ENCODE results near the gene MRPS16. TPM values are rescaled to one million over a fixed set of nuclear protein-coding genes. Genes with fewer than 3 reads are reported as not detected.

MRPS16 gene
- total and polyA plus RNA-seq, 2 donors (not counting 1 experiment from before 2014, with no cell fraction given), result 59.4 to 62.3 TPM

DNA sequence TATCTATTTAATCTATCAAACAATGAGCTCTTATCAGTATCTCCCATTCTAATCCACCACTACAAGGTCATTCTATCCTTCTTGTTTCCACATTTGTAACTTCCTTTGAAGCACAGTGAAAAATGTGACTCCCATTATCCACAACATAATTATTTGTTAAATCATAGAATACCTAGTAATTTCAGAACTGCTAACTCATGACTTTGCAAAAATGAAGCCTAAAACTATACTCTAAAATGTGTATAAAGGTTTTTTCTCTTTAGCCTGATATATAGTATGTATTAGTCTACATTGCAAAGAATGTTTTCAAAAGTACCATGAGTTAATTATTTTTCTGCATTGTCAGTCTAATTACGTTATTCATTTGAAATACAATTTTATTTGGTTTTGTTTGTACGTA is 12.0 kb upstream of the MRPS16 start:
- no peak overlapping the region for H2AFZ ChIP-seq (ENCODE audit: low read length)
- TF ChIP-seq, protein P1, sequence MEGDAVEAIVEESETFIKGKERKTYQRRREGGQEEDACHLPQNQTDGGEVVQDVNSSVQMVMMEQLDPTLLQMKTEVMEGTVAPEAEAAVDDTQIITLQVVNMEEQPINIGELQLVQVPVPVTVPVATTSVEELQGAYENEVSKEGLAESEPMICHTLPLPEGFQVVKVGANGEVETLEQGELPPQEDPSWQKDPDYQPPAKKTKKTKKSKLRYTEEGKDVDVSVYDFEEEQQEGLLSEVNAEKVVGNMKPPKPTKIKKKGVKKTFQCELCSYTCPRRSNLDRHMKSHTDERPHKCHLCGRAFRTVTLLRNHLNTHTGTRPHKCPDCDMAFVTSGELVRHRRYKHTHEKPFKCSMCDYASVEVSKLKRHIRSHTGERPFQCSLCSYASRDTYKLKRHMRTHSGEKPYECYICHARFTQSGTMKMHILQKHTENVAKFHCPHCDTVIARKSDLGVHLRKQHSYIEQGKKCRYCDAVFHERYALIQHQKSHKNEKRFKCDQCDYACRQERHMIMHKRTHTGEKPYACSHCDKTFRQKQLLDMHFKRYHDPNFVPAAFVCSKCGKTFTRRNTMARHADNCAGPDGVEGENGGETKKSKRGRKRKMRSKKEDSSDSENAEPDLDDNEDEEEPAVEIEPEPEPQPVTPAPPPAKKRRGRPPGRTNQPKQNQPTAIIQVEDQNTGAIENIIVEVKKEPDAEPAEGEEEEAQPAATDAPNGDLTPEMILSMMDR (conservative IDR thresholded peaks at IDR 0.05 in 1 of 2, IDR thresholded peaks at IDR 0.05 in 1 of 2; ENCODE audit: low read depth in 1 of 2, low read length in 2 of 2), result no peak
- no peak for TF ChIP-seq EZH2 (IDR thresholded peaks at IDR 0.05; ENCODE audit: low read length, missing control alignments)
- H3K9ac ChIP-seq (ENCODE audit: insufficient read depth, low read length), result no peak overlapping the region
- no peak overlapping the region for H3K27ac ChIP-seq (ENCODE audit: insufficient read depth, low read length)
- no peak for DNase-seq (ENCODE audit: low read depth in 2 of 2)
- H3K79me2 ChIP-seq (ENCODE audit: control insufficient read depth, insufficient read depth, low read length), result no peaks in the 10 kb centered on the region
- H3K27me3 ChIP-seq (ENCODE audit: control insufficient read depth, insufficient read depth, low read length), result no peaks in the 10 kb centered on the region
- H4K20me1 ChIP-seq (ENCODE audit: control insufficient read depth, extremely low read depth, insufficient read depth, low read length), result no peaks in the 10 kb centered on the region
- no peaks in the 10 kb centered on the region for H3K4me1 ChIP-seq (ENCODE audit: control insufficient read depth, extremely low read depth, insufficient read depth, low read length)
- no peak overlapping the region for H3K4me2 ChIP-seq (ENCODE audit: extremely low read depth, insufficient read depth, low read length)
- H3K4me3 ChIP-seq (replicated peaks in 1 of 4; ENCODE audit: control extremely low read depth in 1 of 4, insufficient read depth in 1 of 4, low read depth in 3 of 4, low read length in 4 of 4), result no peak overlapping the region
- no peaks in the 10 kb centered on the region for H3K36me3 ChIP-seq (ENCODE audit: control insufficient read depth, insufficient read depth, low read length)
- no peaks in the 10 kb centered on the region for H3K9me3 ChIP-seq (ENCODE audit: control insufficient read depth, insufficient read depth, low read depth, low read length)

DNA sequence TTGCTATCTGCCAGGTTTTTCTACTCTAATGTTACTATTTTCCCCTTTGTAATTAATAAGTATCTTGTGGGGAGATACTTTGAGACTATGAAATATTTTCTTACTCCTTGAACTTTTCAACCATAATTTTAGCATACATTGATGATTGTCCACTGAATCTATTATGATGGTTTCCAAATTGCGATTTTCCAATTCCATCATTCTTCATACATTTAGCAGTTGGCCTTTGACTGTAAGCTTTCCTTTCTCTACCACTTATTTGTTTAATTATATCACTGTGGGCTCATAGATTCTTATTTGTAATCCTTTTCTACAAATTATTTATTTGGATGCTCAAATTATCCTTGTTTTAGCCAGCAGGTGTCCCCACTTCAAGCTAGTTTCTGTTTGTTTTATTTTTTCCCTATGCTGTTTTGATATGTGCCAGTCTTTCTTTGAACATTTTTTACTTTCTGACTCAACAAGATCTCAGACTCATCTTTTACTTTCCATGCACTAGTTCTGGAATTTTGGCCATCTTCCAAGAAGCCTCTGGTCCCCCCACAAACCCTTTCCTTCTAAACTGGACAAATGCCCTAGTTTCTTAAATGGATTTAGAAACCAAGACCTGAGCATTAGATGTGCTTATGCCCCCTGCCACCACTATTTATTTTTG is 11.4 kb upstream of the MRPS16 start:
- no peaks in the 10 kb centered on the region for H4K20me1 ChIP-seq (ENCODE audit: control insufficient read depth, extremely low read depth, insufficient read depth, low read length)
- TF ChIP-seq, protein P1 (conservative IDR thresholded peaks at IDR 0.05 in 1 of 2, IDR thresholded peaks at IDR 0.05 in 1 of 2; ENCODE audit: low read depth in 1 of 2, low read length in 2 of 2), result peak; percentile 48 to 60
- TF ChIP-seq EZH2 (IDR thresholded peaks at IDR 0.05; ENCODE audit: low read length, missing control alignments), result no peak
- H3K9ac ChIP-seq (ENCODE audit: insufficient read depth, low read length), result no peak overlapping the region
- H3K27ac ChIP-seq (ENCODE audit: insufficient read depth, low read length), result no peak overlapping the region
- H3K4me1 ChIP-seq (ENCODE audit: control insufficient read depth, extremely low read depth, insufficient read depth, low read length), result no peaks in the 10 kb centered on the region
- H3K4me3 ChIP-seq (replicated peaks in 1 of 4; ENCODE audit: control extremely low read depth in 1 of 4, insufficient read depth in 1 of 4, low read depth in 3 of 4, low read length in 4 of 4), result no peak overlapping the region
- H3K9me3 ChIP-seq (ENCODE audit: control insufficient read depth, insufficient read depth, low read depth, low read length), result no peaks in the 10 kb centered on the region
- H3K36me3 ChIP-seq (ENCODE audit: control insufficient read depth, insufficient read depth, low read length), result no peaks in the 10 kb centered on the region
- H3K27me3 ChIP-seq (ENCODE audit: control insufficient read depth, insufficient read depth, low read length), result no peaks in the 10 kb centered on the region
- no peak overlapping the region for H2AFZ ChIP-seq (ENCODE audit: low read length)
- DNase-seq (ENCODE audit: low read depth in 2 of 2), result peak; percentile 19 to 56
- H3K79me2 ChIP-seq (ENCODE audit: control insufficient read depth, insufficient read depth, low read length), result no peaks in the 10 kb centered on the region
- H3K4me2 ChIP-seq (ENCODE audit: extremely low read depth, insufficient read depth, low read length), result no peak overlapping the region

DNA sequence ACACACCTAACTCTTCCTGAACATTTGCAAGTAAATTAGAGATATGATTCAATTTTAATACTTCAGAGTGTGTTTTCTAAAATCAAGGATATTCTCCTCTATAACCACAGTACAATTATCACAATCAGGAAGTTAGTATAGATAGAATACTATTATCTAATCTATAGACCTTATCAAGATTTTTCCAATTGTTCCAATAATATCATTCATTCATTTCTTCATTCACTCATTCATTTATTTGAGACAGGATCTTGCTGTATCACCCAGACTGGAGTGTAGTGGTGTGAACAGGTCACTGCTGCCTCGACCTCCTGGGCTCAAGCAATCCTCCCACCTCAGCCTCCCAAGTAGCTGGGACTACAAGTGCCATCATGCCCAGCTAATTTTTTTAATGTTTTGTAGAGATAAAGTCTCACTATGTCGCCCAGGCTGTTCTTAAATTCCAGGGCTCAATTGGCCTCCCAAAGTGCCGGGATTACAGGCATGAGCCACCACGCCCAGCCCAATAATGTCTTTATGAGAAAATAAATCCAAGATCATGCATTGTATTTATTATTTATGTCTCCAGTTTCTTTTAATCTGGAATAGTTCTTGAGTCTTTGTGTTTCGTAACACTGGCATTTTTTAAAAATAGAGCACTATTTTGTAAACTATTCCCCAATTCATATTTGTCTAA is 10.6 kb upstream of the MRPS16 start:
- H3K27me3 ChIP-seq (ENCODE audit: control insufficient read depth, insufficient read depth, low read length), result no peaks in the 10 kb centered on the region
- no peaks in the 10 kb centered on the region for H3K9me3 ChIP-seq (ENCODE audit: control insufficient read depth, insufficient read depth, low read depth, low read length)
- H3K27ac ChIP-seq (ENCODE audit: insufficient read depth, low read length), result no peak overlapping the region
- no peaks in the 10 kb centered on the region for H3K4me1 ChIP-seq (ENCODE audit: control insufficient read depth, extremely low read depth, insufficient read depth, low read length)
- H3K36me3 ChIP-seq (ENCODE audit: control insufficient read depth, insufficient read depth, low read length), result no peaks in the 10 kb centered on the region
- no peak overlapping the region for H2AFZ ChIP-seq (ENCODE audit: low read length)
- no peak for DNase-seq (ENCODE audit: low read depth in 2 of 2)
- H3K4me2 ChIP-seq (ENCODE audit: extremely low read depth, insufficient read depth, low read length), result no peak overlapping the region
- H3K9ac ChIP-seq (ENCODE audit: insufficient read depth, low read length), result no peak overlapping the region
- no peaks in the 10 kb centered on the region for H4K20me1 ChIP-seq (ENCODE audit: control insufficient read depth, extremely low read depth, insufficient read depth, low read length)
- no peaks in the 10 kb centered on the region for H3K79me2 ChIP-seq (ENCODE audit: control insufficient read depth, insufficient read depth, low read length)
- H3K4me3 ChIP-seq (replicated peaks in 1 of 4; ENCODE audit: control extremely low read depth in 1 of 4, insufficient read depth in 1 of 4, low read depth in 3 of 4, low read length in 4 of 4), result no peak overlapping the region
- TF ChIP-seq, protein P1 (conservative IDR thresholded peaks at IDR 0.05 in 1 of 2, IDR thresholded peaks at IDR 0.05 in 1 of 2; ENCODE audit: low read depth in 1 of 2, low read length in 2 of 2), result no peak
- TF ChIP-seq EZH2 (IDR thresholded peaks at IDR 0.05; ENCODE audit: low read length, missing control alignments), result no peak

Measured in fibroblast of lung (primary cell).